CD4-positive, CD25-positive, alpha-beta regulatory T cell (primary cell): ENCODE data around the gene RNF123. TPM values are rescaled to one million over a fixed set of nuclear protein-coding genes. Genes with fewer than 3 reads are reported as not detected.
A peak's percentile ranks its signal among the peaks of the same experiment; 100 is the strongest.

ENCODE experiments used
- ATAC-seq, 2 donors: fragments of 150-1000 bp; cut with Tn5 transposase; one replicate each; pipeline ENCODE4 v1.10.0; 2021; ENCODE audit warnings: low read depth in 2 of 2, moderate number of reproducible peaks in 2 of 2, moderate library complexity in 1 of 2
- DNase-seq, 3 donors: peaks; one replicate each; pipeline versions ENCODE4 v3.0.0 to v3.0.0-alpha.2; 2012 to 2022; ENCODE audit warnings: mixed read lengths in 1 of 3
- H3K27ac ChIP-seq: one replicate; pipeline ENCODE4 v1.7.0; 2013; ENCODE audit warnings: mild to moderate bottlenecking, low read length; ENCODE audit not compliant: insufficient read depth, poor library complexity, severe bottlenecking
- H3K27me3 ChIP-seq: one replicate; pipeline ENCODE4 v1.7.0; 2013; ENCODE audit warnings: low read length; ENCODE audit not compliant: control insufficient read depth, insufficient read depth
- H3K36me3 ChIP-seq: one replicate; pipeline ENCODE4 v1.7.0; 2013; ENCODE audit warnings: mild to moderate bottlenecking, low read length, moderate library complexity; ENCODE audit not compliant: control insufficient read depth, insufficient read depth
- H3K4me1 ChIP-seq: 2 replicates; pipeline ENCODE4 v1.7.0; 2013; ENCODE audit warnings: mild to moderate bottlenecking, low read length; ENCODE audit not compliant: insufficient read depth, control insufficient read depth, poor library complexity, severe bottlenecking
- H3K4me3 ChIP-seq: one replicate; pipeline ENCODE4 v1.7.0; 2013; ENCODE audit warnings: low read depth, mild to moderate bottlenecking, low read length, moderate library complexity
- H3K9me3 ChIP-seq, 2 experiments: 1 replicate in 1 of 2; 2 replicates in 1 of 2; pipeline ENCODE4 v1.7.0; 2013; ENCODE audit warnings: low read length in 2 of 2, mild to moderate bottlenecking in 1 of 2, moderate library complexity in 1 of 2; ENCODE audit not compliant: control insufficient read depth in 2 of 2
- H3K27ac Mint-ChIP-seq, 3 donors: one replicate each; pipeline ENCODE4 v1.8.0; 2020 to 2022; ENCODE audit warnings: mild to moderate bottlenecking in 3 of 3, mixed read lengths in 3 of 3, moderate library complexity in 2 of 3
- H3K27me3 Mint-ChIP-seq: one replicate; pipeline ENCODE4 v1.8.0; 2022; ENCODE audit warnings: mild to moderate bottlenecking, mixed read lengths
- H3K36me3 Mint-ChIP-seq: one replicate; pipeline ENCODE4 v1.8.0; 2020; ENCODE audit warnings: mixed read lengths
- H3K4me1 Mint-ChIP-seq, 4 donors: one replicate each; pipeline ENCODE4 v1.8.0; 2020 to 2022; ENCODE audit warnings: mixed read lengths in 4 of 4, mild to moderate bottlenecking in 1 of 4
- H3K4me3 Mint-ChIP-seq, 4 donors: one replicate each; pipeline ENCODE4 v1.8.0; 2020 to 2022; ENCODE audit warnings: mild to moderate bottlenecking in 4 of 4, mixed read lengths in 4 of 4, moderate library complexity in 3 of 4
- H3K9me3 Mint-ChIP-seq, 7 donors: one replicate each; pipeline ENCODE4 v1.8.0; 2020 to 2022; ENCODE audit warnings: mixed read lengths in 7 of 7, mild to moderate bottlenecking in 3 of 7, moderate library complexity in 2 of 7
- polyA plus RNA-seq, 4 donors: library from polyadenylated mRNA; unstranded; fragments of 300-500 nt; fragmentation: Illumina TruSeq; gene quantifications; one replicate each; pipeline ENCODE4 v1.2.3, GENCODE V29; 2021
- total RNA-seq: library from RNA; stranded (reverse); gene quantifications from one replicate; pipeline ENCODE4 v1.2.3, GENCODE V29; 2022

The RNF123 gene
- total and polyA plus RNA-seq, 5 donors from 2014 or later, result 9.8 to 47.1 (median 13.6) TPM

DNA sequence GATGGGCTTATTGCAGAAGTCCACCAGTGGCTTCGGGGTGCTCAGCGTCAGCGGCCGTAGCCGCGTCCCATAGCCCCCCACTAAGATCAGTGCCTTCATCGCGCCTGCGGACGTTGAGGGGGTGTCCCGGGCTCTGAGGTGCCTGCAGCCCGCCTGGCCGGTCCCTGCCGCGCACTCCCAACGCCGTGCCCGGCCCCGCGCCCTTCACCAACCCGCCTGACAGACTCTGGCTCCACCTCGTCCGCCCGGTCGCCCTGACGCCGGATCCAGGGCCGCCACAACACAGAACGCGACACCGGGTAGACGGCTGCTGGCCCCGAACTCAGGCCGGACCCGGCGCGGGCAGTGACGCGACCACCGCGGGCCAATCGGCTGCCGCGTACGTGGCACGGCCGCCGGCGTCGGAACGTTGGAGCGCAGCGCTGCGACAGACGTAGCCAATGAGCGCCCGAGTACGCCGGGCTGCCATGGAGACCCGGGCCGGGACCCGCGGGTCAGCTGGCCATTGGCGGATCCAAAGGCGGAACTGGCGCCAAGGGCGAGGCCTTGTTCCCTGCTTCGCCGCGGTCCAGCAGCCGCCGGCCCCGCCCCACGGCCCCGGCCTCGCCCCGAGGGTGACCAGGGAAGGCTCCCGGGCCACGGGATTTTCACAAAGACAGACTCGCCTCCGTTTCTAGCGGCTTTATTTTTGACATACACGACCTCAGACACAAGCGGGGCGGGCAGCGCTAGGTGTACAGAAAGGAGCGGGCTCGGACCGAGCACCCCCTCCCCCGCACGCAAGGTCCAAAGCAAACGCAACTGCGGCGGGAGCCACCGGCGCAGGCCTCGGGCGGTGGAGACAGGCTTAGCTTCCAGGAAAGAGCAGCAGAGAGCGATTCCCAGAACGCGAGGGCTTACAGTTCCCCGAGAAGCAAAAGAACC lies 34.5 kb downstream of the RNF123 start, which contains the start of gene GMPPB:
TSS of gene GMPPB (minus strand) at position 324 of the 924 bp plus-strand sequence. CDS start at position 99, 225 bp downstream.
- H3K4me1 ChIP-seq, result peaks cover 25% of the 10 kb centered on the region
- peak within 1 kb of the TSS; percentile 74 for H3K4me3 ChIP-seq
- H3K27me3 ChIP-seq, result no peaks in the 10 kb centered on the region
- no peaks in the 10 kb centered on the region for H3K27me3 Mint-ChIP-seq
- H3K4me1 Mint-ChIP-seq, result peaks cover 0 to 49% (median 19%) of the 10 kb centered on the region in 4 donors
- peak within 1 kb of the TSS; percentile 89 to 97 (median 94) for H3K27ac Mint-ChIP-seq
- H3K36me3 ChIP-seq, result peaks cover 26% of the 10 kb centered on the region
- peak within 1 kb of the TSS; percentile 92 to 97 (median 96) for H3K4me3 Mint-ChIP-seq
- H3K9me3 ChIP-seq, result no peaks in the 10 kb centered on the region
- peak; percentile 89 to 96 (median 89) for DNase-seq
- no peaks in the 10 kb centered on the region for H3K36me3 Mint-ChIP-seq
- no peaks in the 10 kb centered on the region for H3K9me3 Mint-ChIP-seq
- H3K27ac ChIP-seq, result peak within 1 kb of the TSS; percentile 96
- peak; percentile 82 to 83 for ATAC-seq

DNA sequence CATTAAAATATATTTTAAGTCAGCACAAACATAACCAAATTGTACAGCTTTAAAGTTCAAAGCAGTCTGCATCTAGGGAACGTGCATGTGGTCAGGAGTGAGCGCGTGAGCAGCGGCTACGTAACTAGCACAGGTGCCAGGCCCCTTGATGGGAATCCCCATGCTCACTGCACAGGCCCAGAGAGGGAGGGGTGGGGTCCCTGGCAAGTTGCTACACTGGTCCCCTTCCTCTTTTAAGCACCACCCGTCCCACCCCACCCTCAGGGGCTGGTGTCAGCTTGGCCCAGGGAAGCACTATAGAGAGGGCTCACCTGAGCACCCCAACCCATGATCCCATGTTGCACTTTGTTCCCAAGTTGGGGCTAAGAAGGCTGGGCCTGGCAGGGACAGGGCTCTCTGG lies 35.2 kb downstream of the RNF123 start:
- Histone ChIP-seq H3K36me3 (peaks cover 26% of the 10 kb centered on the region), H3K9me3 (no peaks in the 10 kb centered on the region), H3K4me3 (peak overlapping the region; percentile 72), H3K27me3 (no peaks in the 10 kb centered on the region), H3K4me1 (peaks cover 21% of the 10 kb centered on the region), H3K27ac (peak overlapping the region; percentile 96)
- peaks cover 0 to 43% (median 16%) of the 10 kb centered on the region in 4 donors for H3K4me1 Mint-ChIP-seq
- H3K36me3 Mint-ChIP-seq, result no peaks in the 10 kb centered on the region
- peak overlapping the region; percentile 92 to 97 (median 96) for H3K4me3 Mint-ChIP-seq
- peak overlapping the region; percentile 89 to 94 (median 94) for H3K27ac Mint-ChIP-seq
- peak in 2 of 3 donors; percentile 35 to 54 for DNase-seq
- H3K27me3 Mint-ChIP-seq, result no peaks in the 10 kb centered on the region
- no peak for ATAC-seq
- no peaks in the 10 kb centered on the region for H3K9me3 Mint-ChIP-seq

GRCh38 chr3:49725906-49726681 lies 36.7 kb downstream of the RNF123 start:
- peaks cover 0 to 29% (median 11%) of the 10 kb centered on the region in 4 donors for H3K4me1 Mint-ChIP-seq
- no peak overlapping the region for H3K27ac Mint-ChIP-seq
- Histone ChIP-seq H3K4me1 (peaks cover 17% of the 10 kb centered on the region), H3K27me3 (no peaks in the 10 kb centered on the region), H3K4me3 (no peak overlapping the region), H3K36me3 (peaks cover 26% of the 10 kb centered on the region), H3K9me3 (no peaks in the 10 kb centered on the region), H3K27ac (peak overlapping the region; percentile 96)
- H3K9me3 Mint-ChIP-seq, result no peaks in the 10 kb centered on the region
- H3K4me3 Mint-ChIP-seq, result peak overlapping the region in 1 of 4 donors; percentile 69
- H3K27me3 Mint-ChIP-seq, result no peaks in the 10 kb centered on the region
- DNase-seq (no peak), ATAC-seq (no peak)
- H3K36me3 Mint-ChIP-seq, result peaks cover 2% of the 10 kb centered on the region

DNA sequence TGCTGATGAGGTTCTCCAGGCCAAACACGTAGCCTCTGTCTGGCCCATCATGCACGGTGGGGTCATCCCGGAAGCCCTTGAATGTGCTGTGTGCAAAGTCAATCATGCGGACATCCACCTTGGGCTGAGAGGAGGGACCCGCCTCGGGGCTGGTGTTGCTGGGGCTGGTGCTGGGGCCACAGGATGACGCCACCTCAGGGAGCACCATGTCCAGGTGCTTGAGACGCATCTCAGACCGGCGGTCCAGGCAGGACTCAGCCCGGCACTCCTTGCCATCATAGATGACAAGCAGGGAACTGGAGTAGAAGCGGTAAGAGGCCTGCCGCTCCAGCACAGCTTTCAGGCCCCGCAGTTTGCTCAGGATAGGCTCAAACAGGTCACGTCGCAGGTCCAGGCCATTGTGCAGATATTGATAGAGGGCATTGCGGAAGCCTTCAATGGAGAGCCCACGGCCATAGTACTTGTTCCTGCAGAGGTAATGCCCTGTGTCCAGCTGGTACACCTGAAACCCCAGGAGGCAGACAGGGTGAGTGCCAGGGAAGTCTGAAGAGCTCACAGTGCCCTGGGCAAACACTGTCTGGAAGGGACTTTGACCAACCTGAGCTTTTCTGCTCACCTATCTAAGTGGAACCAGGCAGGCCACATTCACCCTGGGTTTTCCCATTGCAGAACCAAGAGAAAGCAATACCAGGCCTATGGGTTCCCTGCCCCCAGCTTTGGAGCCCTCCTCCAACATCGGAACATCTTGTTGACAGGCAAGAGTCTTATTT lies 38.0 kb downstream of the RNF123 start:
- peak overlapping the region in 1 of 4 donors; percentile 29 for H3K4me3 Mint-ChIP-seq
- H3K4me1 Mint-ChIP-seq, result peaks cover 0 to 21% (median 10%) of the 10 kb centered on the region in 4 donors
- Histone ChIP-seq H3K36me3 (peaks cover 31% of the 10 kb centered on the region), H3K4me3 (no peak overlapping the region), H3K9me3 (no peaks in the 10 kb centered on the region), H3K27ac (no peak overlapping the region), H3K27me3 (no peaks in the 10 kb centered on the region), H3K4me1 (peaks cover 17% of the 10 kb centered on the region)
- H3K27me3 Mint-ChIP-seq, result no peaks in the 10 kb centered on the region
- DNase-seq (no peak), ATAC-seq (no peak)
- no peaks in the 10 kb centered on the region for H3K9me3 Mint-ChIP-seq
- H3K36me3 Mint-ChIP-seq, result peaks cover 7% of the 10 kb centered on the region
- no peak overlapping the region for H3K27ac Mint-ChIP-seq

- H3K36me3 ChIP-seq, result peaks cover 37% of the 10 kb centered on the region
Measured at GRCh38 chr3:49727924-49728361, 38.6 kb downstream of the RNF123 start.

GRCh38 chr3:49729966-49730609 lies 40.7 kb downstream of the RNF123 start:
- no peaks in the 10 kb centered on the region for H3K4me1 ChIP-seq
- Mint-ChIP-seq H3K27me3 (no peaks in the 10 kb centered on the region), H3K36me3 (peaks cover 17% of the 10 kb centered on the region), H3K9me3 (no peaks in the 10 kb centered on the region), H3K27ac (no peak overlapping the region), H3K4me3 (no peak overlapping the region), H3K4me1 (peaks cover 0 to 4% (median 3%) of the 10 kb centered on the region in 4 donors)
- no peaks in the 10 kb centered on the region for H3K9me3 ChIP-seq
- H3K4me3 ChIP-seq, result no peak overlapping the region
- no peaks in the 10 kb centered on the region for H3K27me3 ChIP-seq
- H3K36me3 ChIP-seq, result peaks cover 50% of the 10 kb centered on the region
- no peak for DNase-seq
- no peak overlapping the region for H3K27ac ChIP-seq
- ATAC-seq, result no peak

More at GRCh38 chr3:49727924-49728361, 38.6 kb downstream of the RNF123 start:
- Histone ChIP-seq H3K27me3 (no peaks in the 10 kb centered on the region), H3K4me3 (no peak overlapping the region), H3K27ac (no peak overlapping the region), H3K4me1 (peaks cover 12% of the 10 kb centered on the region), H3K9me3 (no peaks in the 10 kb centered on the region)
- no peak overlapping the region for H3K27ac Mint-ChIP-seq
- H3K4me1 Mint-ChIP-seq, result peaks cover 0 to 16% (median 5%) of the 10 kb centered on the region in 4 donors
- H3K9me3 Mint-ChIP-seq, result no peaks in the 10 kb centered on the region
- H3K4me3 Mint-ChIP-seq, result no peak overlapping the region
- no peaks in the 10 kb centered on the region for H3K27me3 Mint-ChIP-seq
- no peak for ATAC-seq
- peaks cover 10% of the 10 kb centered on the region for H3K36me3 Mint-ChIP-seq
- DNase-seq, result no peak
